Omental fat pad (tissue), 4 donors: ENCODE measurements around the gene UVRAG. TPM values are rescaled to one million over a fixed set of nuclear protein-coding genes. Genes with fewer than 3 reads are reported as not detected.

Experiments
- ATAC-seq: fragments of 150-250 bp; one replicate; pipeline ENCODE4 v1.9.1; 2016; ENCODE audit warnings: mild to moderate bottlenecking, moderate library complexity; ENCODE audit not compliant: low FRiP score
- DNase-seq: peaks from one replicate; pipeline ENCODE4 v3.0.0-alpha.2; 2019; ENCODE audit warnings: low spot score
- total RNA-seq, 4 donors: library from RNA; depleted of rRNA; stranded (reverse); fragments of >200 nt; gene quantifications; one replicate each; pipeline ENCODE4 v1.1.0, GENCODE V29; 2016
- TF ChIP-seq, protein P1 (sequence below), 3 donors: fragments of 450-650 bp; IDR thresholded peaks; one replicate each; pipeline ENCODE4 v1.5.1; 2016 to 2017; ENCODE audit warnings: antibody characterized with exemption in 3 of 3, mild to moderate bottlenecking in 3 of 3, moderate library complexity in 2 of 3

UVRAG gene
- total RNA-seq, 4 donors from 2014 or later = 39.6 to 72.9 (median 61.5) TPM

DNA sequence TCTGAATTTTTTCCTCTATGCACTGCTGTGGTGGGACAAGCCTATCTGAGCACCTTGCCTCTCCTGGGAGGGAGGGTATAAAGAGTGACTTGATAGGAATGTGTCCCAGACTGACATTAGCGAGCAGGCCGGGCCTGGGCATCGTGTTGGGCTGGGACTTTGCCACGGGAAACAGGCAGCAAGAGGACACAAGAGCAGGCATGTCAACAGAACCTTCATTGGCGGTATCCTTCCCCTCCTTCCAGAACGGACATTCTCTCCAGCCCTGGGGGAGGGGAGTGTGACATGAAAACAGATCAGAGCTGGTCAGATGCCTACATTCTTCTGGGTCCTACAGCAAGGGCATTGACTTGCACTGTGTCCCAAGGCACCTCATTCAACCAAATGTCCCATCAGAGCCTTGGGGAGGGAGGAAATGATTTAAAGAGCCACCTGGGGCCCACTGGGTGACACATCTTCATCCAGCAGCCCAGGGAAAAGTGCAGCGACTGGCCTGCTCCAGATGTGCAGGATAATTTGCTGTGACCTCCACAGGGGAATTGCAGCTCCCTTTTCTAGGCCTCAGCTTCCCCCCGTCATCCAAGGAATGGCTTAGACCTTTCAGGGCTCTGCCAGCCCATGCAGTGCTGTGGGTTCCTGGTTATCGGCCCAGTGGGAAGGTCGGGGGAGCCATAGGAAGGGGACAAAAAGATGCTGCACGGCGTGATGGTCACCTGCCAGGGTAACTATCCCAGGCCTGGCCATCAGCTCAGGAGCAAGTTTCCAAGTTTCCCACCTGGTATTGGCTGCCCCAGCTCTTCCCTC lies 21.8 kb upstream of the UVRAG start:
- no peak for DNase-seq

DNA sequence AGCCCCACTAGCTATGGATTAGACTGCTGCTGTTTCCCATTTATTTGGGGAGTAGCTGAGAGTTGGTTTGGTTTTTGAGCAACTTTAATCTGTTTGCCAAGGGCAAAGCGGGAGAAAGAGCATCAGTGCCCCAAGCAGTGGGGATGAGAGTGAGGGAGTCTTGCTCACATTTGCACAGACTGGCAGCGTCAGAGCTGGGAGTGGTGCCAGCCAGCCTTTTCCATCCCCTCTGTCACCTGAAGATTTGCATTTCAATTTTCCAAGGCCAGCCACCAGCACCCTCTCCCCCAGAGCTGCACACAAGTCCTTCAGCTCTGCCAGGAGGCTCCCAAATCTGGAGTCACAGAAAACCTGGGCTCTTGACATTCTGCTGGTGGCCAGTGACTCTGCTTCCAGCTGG lies 21.0 kb upstream of the UVRAG start:
- TF ChIP-seq, protein P1, sequence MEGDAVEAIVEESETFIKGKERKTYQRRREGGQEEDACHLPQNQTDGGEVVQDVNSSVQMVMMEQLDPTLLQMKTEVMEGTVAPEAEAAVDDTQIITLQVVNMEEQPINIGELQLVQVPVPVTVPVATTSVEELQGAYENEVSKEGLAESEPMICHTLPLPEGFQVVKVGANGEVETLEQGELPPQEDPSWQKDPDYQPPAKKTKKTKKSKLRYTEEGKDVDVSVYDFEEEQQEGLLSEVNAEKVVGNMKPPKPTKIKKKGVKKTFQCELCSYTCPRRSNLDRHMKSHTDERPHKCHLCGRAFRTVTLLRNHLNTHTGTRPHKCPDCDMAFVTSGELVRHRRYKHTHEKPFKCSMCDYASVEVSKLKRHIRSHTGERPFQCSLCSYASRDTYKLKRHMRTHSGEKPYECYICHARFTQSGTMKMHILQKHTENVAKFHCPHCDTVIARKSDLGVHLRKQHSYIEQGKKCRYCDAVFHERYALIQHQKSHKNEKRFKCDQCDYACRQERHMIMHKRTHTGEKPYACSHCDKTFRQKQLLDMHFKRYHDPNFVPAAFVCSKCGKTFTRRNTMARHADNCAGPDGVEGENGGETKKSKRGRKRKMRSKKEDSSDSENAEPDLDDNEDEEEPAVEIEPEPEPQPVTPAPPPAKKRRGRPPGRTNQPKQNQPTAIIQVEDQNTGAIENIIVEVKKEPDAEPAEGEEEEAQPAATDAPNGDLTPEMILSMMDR (IDR thresholded peaks at IDR 0.05) = no peak
- no peak for ATAC-seq
- DNase-seq = no peak

More for the DNA sequence above, 21.8 kb upstream of the UVRAG start:
- ATAC-seq = no peak
- TF ChIP-seq, protein P1 (IDR thresholded peaks at IDR 0.05) = no peak

DNA sequence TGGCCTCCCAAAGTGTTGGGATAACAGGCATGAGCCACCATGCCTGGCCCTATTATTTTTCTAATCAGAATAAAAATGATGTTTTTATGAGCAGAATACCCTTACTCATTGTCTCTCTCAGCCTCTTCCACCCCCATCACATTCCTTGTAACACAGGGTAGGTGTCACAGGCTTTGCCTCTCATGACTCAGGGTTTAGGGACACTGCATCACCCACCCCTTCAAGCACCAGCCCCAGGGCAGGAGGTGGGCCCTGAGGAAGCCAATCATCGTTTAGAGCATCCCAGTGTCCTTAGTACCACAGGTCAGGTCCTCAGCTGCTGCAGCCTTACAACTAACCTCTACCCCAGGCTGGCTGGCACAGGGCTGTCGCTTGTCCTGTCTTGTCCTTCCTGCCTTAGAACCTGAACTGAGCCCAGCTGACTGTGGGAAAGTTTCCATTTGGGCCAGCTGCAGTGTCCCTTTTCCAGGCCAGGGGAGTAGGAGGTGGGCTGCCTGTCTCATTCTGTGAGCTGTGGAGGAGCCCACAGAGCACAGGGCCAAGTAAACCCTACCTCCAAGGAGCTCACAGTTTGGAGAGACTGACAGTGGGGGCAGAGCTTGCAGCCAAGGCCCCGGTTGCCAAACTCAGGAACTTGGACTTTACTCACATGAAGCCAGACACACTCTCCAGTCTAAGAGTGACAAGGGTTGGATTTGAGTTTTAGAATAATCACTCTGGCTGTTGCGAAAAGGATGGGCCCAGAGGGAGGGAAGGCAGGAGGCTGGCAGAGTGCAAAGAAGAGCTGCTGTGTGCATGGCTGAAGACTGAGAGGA lies 19.5 kb upstream of the UVRAG start:
- DNase-seq = no peak
- TF ChIP-seq, protein P1 (IDR thresholded peaks at IDR 0.05) = no peak
- ATAC-seq = no peak

DNA sequence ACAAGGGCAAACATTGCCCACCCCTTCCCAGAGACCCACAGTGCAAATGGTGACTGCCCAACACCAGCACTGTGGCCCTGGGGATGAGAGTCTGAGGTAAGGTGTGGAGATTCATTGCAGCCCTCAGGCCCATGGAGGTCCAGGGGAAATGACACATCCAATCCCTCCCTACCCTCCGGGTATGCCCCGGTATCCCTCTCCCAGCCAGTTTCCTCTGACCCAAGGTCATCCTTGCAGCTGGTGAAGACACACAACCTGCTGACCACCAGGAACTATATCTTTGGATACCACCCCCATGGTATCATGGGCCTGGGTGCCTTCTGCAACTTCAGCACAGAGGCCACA lies 18.9 kb upstream of the UVRAG start:
- ATAC-seq (no peak), DNase-seq (no peak)
- TF ChIP-seq, protein P1 (IDR thresholded peaks at IDR 0.05) = no peak

GRCh38 chr11:75797116-75797515 lies 17.9 kb upstream of the UVRAG start:
- no peak for ATAC-seq
- DNase-seq = no peak
- TF ChIP-seq, protein P1 (IDR thresholded peaks at IDR 0.05) = no peak

GRCh38 chr11:75797792-75798191 lies 17.2 kb upstream of the UVRAG start:
- TF ChIP-seq, protein P1 (IDR thresholded peaks at IDR 0.05) = no peak
- no peak for DNase-seq
- ATAC-seq = no peak
